COLO829 (cell line): ENCODE results near the gene TEX264.
A peak's percentile ranks its signal among the peaks of the same experiment; 100 is the strongest.
"Not testable (repeated sequence)": the region's sequence is repeated elsewhere in the genome, so short reads cannot be mapped to it uniquely, and the experiment has no call there.

Experiments
- DNase-seq: peaks from one replicate; pipeline ENCODE4 v3.0.0; 2012; ENCODE audit warnings: low spot score

Gene TEX264, protein sequence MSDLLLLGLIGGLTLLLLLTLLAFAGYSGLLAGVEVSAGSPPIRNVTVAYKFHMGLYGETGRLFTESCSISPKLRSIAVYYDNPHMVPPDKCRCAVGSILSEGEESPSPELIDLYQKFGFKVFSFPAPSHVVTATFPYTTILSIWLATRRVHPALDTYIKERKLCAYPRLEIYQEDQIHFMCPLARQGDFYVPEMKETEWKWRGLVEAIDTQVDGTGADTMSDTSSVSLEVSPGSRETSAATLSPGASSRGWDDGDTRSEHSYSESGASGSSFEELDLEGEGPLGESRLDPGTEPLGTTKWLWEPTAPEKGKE

DNA sequence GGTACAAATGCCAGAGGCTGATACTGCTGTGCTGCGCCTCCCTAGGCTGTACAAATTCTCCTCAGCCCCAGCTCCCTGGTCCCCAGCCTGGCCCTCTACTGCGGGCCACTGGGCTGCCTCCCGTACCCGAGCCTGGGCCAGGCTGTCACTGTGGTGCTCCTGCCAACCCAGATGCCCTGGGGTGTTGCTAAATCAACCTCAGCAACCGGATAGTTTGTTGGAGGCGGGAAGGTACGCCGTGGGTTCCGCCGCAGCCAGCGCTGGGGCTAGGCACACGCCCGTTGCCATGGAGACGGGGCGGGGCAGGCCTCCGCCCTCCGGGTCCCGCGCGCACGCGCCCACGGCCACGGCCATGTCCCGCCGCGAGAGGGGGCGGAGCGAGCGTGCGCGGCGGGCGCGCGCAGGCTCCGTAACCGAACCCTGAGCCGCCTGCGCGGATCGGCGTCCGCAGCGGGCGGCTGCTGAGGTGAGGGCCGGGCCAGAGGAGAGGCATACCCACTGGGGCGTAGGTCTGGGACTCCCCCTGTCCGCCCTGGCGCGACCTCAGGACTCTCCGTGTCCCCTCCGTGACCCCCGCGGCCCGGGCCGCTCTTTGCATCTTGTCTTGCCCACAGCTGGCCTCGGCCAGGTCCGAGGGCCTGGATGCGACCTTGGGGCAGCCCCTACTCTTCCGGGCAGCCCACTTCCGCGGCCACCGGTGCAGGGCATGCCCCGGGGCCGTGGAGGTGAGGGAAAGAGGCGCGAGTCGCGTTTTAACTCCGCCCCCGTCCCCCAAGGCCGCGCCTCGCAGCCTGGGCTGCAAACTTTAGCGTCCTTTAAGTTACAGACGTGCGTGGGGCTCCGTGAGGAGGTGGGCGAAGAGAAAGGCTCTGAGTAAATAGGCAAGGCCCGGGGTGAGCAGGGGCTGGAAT is at the start of gene TEX264:
TSS of gene TEX264 (plus strand) at position 430 of the 911 bp plus-strand sequence. CDS start 3,053 bp downstream, outside the sequence.
- peak; percentile 99 for DNase-seq

DNA sequence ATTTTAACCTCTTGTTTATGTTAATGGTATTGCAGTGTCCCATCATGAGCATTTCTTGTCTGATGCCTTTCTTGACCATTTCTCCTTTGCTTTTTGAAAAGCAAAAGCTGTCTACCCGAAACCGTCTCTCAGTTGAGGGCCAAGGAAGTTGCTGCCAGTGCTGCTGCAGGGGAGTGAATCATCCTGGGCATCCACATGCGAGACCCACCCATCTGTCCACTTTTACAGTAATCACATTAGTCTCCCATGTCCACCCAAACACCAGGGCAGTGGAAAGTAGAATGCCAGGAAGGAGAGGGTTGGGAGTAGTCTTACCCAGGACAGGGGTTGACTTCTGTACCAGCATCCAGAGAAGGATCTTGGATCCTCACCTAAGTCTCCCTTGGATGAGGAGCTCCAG is 48.6 kb upstream of the TEX264 start:
- no peak for DNase-seq

- DNase-seq: no peak
Observed at GRCh38 chr3:51622868-51623267, 48.2 kb upstream of the TEX264 start.

GRCh38 chr3:51630513-51630912 is 40.5 kb upstream of the TEX264 start:
- no peak for DNase-seq

DNA sequence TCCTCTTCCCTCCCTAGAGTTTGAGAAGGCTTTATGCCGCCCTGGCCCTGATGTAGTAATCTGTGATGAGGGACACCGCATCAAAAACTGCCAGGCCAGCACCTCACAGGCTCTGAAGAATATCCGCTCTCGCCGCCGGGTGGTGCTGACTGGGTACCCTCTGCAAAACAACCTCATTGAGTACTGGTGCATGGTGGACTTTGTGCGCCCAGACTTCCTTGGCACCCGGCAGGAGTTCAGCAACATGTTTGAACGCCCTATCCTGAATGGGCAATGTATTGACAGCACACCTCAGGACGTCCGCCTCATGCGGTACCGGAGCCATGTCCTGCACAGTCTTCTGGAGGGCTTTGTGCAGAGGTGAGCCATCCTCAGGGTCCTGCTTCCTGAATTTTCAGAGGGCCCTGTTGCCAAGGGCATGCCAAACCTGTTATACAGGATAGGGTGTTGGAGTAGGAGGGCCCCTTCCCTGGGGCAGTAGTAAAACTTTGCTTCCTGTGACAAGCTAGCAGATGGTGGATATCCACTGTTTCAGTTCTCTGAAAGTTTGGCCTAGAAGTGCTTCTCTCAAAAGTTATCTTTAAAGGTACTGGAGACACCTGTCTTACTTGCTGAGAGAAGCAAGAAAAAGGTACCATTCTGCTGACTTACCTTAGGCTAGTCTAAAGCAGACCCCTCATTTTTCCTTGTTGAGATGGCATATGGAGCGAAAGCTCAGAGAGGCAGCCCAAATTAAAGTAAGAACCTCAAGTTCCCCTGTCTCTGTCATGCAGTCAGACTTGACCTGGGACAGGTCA is 33.7 kb upstream of the TEX264 start:
- DNase-seq: no peak

- peak; percentile 88 for DNase-seq
Observed at GRCh38 chr3:51637941-51638471, 33.0 kb upstream of the TEX264 start.

GRCh38 chr3:51642462-51642861 is 28.6 kb upstream of the TEX264 start:
- DNase-seq: no peak

DNA sequence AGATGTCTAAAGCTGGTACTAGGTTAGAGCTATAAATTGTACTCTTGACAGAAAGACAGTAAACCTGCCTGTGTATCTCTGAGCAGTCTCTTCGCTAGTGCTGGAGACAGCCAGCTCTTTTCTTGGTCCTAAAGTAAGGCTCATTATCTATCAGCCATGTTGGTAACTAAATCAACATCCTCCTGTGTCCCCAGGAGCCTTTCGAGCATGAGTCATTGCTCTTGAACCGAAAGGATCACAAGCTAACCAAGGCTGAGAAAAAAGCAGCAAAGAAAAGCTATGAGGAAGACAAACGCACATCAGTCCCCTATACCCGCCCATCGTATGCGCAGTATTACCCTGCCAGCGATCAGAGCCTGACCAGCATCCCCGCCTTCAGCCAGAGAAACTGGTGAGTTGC is 25.0 kb upstream of the TEX264 start:
- DNase-seq: no peak

- DNase-seq: not testable (repeated sequence)
Observed at GRCh38 chr3:51652103-51652502, 18.9 kb upstream of the TEX264 start.

- not testable (repeated sequence) for DNase-seq
Observed at GRCh38 chr3:51653409-51653808, 17.6 kb upstream of the TEX264 start.

DNA sequence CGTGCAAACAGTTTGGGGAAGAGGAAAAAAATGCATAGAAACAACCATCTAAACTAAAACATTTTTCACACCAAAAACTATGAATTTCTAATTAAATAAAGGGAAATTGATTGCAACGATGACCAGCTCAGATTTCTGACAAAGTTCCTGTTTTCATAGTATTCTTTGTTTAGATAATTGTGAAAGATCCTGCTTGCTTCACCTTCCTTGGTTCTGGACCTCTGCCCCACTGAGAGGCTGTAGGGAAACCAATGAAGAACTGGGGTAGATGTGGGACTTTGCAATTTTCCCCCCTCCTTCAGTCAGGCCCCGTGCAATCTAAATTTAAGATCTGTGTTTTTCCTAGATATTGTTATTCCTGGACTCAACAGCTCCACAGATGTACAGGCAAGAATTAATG is 13.8 kb upstream of the TEX264 start:
- DNase-seq: no peak

DNA sequence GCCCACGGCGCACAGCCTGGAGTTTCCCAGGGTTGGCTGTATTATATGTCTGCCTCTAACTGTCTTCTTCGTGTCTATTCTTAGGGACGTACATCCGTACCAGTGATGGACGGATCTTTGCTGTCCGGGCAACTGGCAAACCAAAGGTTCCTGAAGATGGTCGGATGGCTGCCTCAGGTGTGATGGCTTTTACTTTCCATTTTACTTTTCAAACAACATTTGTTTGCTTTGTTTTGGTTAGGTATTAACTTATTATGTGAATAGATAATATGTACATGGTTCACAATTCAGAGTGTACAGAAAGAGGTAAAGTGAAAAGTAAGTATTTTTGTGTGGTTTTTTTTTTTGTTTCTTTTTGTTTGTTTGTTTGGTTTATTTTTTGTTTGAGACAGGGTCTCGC is 11.1 kb upstream of the TEX264 start:
- no peak for DNase-seq

DNA sequence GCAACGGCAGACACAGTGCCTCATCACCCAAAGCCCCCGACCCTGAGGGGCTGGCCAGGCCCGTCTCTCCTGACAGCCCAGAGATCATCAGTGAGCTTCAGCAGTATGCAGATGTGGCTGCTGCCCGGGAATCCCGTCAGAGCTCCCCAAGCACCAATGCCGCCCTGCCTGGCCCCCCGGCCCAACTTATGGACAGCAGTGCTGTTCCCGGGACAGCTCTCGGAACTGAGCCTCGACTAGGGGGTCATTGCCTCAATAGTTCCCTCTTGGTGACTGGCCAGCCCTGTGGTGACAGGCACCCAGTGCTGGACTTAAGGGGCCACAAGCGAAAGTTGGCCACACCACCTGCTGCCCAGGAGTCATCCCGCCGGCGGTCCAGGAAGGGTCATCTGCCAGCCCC is 8.6 kb upstream of the TEX264 start:
- no peak for DNase-seq

DNA sequence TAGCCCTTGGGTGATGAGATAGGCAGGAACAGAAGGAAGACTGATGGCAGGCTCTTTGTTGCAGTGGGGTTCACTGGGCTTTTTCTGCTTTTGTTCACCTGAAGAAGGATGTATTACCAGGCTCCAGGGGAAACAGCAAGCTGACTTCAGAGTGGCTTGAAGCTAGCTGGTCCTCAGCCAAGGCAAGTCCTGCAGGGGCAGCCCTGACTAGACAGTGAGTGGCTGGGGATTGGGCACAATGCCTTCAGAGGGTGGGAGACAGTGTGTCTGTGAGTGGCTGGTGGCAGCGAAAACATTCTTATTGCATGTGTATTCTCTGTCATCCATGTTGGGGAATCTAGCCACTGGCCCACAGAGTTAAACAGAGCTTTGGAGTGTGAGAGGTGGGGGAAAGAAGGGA is 2.3 kb upstream of the TEX264 start:
- no peak for DNase-seq

DNA sequence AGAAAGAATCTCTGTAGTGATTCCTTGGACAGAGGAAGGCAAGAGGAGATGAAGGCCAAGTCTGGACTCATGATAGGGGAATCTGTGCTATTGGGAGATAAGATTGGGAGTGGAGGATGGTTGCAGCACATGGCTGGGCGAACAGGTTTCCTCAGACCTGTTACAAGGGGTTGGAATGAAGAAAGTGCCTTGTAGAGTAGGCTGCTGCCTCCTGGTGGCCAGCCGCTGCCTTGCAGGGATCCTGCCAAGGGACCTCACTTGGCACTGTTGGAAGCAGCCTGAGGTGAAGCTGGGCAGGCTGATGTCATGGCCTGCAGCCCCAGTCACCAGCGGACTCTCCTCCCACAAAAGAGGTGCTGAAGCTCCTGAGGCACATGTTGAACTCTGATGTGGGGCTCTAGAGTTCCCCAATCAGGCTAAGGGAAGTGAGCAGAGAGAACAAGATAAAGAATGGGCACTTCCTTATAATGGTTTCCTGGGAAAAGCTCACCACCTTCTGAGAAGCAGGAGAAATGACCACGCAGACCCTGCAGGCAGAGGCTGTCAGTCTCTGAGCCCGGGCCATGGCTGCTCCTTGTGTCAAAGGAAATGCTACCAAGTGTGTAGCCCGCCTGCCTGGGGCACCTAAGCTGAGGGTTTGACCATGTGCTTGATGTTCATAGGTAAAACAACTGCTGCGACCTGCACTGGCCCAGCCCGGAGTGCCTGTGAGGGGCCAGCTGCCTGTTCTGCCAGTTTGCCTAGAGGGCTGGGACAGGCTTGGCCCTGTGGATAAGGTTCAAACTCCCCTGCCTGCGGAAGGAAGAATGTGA is 1.6 kb upstream of the TEX264 start:
- peak; percentile 86 for DNase-seq

DNA sequence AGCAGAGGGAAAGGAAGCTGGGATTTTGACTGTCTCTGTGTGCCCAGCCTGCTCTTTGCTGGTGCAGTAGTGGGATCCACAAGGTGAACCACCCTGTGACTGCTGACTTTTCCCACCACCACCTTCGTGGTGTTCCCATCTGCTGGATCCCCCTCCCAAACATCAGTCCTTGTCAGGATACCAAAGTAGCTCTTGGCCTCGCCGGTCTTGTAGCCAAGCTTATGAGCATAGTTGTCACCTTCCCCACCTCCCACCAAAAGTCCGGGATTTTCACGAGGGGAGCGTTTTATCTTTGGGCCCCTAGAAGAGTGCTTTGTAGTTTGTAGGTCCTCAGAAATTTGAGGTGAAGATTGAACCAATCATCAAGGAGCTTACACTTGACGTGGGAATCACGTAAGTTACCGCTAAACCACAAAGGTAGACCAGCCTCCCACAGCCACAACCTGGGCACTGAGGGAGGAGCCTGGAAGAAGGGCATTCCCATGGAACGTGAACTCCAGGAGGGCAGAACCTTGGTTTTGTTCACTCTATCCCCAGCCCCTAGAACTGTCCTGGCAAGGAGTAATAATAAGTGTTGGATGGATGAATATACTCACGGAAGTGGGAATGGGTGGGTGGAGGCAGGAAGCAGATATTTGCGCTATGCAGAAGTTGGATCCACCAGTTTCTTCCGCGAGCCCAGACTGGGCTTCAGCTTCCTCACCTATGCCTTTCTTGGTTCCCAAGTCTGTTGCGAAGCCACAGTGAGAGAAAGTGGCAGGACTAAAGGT is 814 bp upstream of the TEX264 start:
- no peak for DNase-seq

DNA sequence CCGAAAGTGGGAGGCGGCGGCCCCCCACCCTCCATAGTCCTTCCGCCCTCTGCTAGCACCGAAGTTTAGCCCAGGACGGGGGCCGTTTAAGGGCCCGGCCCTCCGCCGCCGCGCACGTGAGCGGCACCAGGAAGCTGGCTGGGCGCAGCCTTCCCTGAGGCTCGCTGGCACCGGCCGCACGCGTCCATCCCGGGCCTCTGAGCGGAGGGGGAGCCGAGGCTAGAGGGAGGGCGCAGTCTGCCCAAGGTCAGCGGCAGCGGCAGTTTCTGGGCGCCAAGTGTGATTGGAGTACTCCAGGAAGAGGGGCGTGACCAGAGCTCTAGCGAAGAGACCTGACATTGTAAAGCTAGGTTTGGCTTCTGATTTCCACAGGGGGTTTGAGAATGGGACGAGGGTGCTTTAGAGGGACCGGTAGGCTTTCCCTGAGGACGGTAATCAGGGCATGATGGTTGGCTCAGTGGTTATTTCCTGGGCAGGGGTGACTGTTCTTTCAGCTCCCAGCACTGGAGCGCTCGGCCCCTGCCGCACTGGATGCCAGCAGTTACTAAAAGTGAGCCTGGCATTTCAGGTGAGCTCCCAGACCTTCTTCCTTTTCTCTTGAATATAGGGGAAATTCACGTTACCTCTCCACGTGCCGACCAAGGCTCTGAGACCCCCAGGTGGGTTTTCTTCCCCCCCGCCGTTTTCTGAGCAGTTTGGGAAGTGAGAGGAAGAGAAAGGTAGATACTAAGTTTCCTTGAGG is 853 bp downstream of the TEX264 start:
- peak; percentile 86 for DNase-seq

DNA sequence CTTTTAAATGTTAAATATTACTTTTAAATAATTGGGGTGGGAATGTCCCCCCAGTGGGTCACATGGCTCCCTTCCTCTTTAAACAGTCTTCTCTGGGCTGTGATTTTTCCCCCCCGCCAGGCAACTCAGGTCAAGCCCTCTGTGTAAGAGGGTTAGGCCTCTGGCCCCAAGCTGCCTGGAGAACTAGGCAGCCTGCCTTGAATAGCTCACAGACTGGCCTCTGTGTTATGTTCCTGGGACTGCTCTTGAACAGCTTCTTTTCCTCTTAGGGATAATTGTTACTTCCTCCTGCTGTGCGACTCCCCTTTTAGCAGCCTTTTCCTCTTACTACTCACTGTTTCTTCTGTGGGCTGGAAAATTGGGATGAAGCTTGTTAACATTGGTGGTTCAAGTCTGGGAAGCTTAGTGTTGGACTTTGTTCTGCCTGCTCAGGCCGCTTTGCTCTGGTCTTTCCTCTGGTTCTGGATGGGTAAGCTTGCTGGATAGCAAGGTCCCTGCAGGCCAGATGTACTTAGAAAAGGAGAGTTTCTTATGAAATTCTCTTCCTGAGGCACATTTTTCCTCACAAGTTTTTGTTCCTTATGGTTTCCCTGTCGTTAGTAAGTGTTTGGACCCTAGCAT is 2.2 kb downstream of the TEX264 start:
- DNase-seq: peak; percentile 57
